ENCODE measurements around the gene PHF21A.

The PHF21A gene

GRCh38 chr11:46066335-46066734 is 54.9 kb downstream of the PHF21A start:
- no peak overlapping the region for H3K27ac ChIP-seq
- DNase-seq (ENCODE audit: low spot score): no peak
- TF ChIP-seq CTCF (IDR thresholded peaks at IDR 0.05): no peak
- H3K4me3 ChIP-seq: no peak overlapping the region

DNA sequence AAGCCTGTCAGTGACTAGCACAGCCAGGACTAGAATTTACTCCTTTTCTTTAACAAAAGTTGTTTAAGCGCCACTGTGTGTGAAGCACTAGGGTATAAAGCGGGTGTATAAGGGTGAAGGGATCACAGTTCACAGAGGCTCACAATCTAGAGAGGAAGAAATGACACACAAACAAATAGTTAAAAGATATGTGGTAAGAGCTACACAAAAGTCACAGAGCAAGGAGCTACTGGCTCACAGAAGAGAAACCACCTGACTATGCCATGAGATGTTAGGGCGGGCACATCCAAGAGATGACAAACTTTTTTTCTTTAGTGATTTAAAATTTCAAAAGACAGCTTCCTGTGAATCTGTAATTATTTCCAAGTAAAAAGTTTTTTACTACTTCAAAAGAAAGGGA is 55.6 kb downstream of the PHF21A start:
- H3K27ac ChIP-seq: no peak overlapping the region
- DNase-seq (ENCODE audit: low spot score): no peak
- TF ChIP-seq CTCF (IDR thresholded peaks at IDR 0.05): no peak
- no peak overlapping the region for H3K4me3 ChIP-seq

- no peak for TF ChIP-seq CTCF (IDR thresholded peaks at IDR 0.05)
- Histone ChIP-seq H3K27ac (no peak overlapping the region), H3K4me3 (no peak overlapping the region)
- DNase-seq (ENCODE audit: low spot score): no peak
Observed at GRCh38 chr11:46064221-46064620, 57.0 kb downstream of the PHF21A start.

GRCh38 chr11:46063138-46063537 is 58.1 kb downstream of the PHF21A start:
- no peak overlapping the region for H3K4me3 ChIP-seq
- no peak overlapping the region for H3K27ac ChIP-seq
- TF ChIP-seq CTCF (IDR thresholded peaks at IDR 0.05): no peak
- DNase-seq (ENCODE audit: low spot score): no peak

DNA sequence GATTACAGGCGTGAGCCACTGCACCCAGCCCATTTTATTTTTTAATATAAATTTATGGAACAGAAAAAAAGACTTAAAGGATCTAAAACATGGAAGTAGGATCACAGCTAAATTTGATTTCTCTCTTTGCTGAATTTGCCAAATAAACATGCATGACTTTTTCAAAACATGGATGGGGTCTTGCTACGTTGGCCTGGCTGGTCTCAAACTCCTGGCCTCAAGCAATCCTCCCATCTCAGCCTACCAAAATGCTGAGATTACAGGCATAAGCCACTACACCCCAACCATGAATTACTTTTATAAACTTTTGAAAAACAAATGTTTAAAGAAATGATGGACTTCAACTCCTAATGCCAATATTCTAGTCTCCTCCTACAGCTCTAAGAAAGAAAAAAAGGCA is 61.2 kb downstream of the PHF21A start:
- no peak for DNase-seq (ENCODE audit: low spot score)
- no peak overlapping the region for H3K4me3 ChIP-seq
- no peak for TF ChIP-seq CTCF (IDR thresholded peaks at IDR 0.05)
- H3K27ac ChIP-seq: no peak overlapping the region

DNA sequence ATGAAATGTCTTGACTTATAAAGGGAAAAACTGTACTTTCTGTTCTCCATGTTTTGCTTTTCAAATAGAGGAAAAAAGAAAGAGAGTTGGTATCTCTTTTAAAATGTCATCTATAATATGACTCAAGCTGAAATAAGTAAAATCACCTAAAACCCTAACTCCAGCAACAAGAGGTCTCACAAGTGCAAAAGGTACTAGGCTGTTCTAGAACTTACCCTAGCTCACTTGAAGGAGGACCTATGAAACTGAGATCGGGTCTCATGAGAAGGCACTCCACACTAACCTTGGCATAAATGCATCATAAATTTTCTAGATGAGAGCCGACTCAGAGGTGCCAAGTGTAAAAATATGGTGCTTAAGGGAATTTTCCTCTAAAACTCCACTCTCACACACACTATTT is 63.8 kb downstream of the PHF21A start:
- Histone ChIP-seq H3K4me3 (no peak overlapping the region), H3K27ac (no peak overlapping the region)
- DNase-seq (ENCODE audit: low spot score): no peak
- TF ChIP-seq CTCF (IDR thresholded peaks at IDR 0.05): no peak

- Histone ChIP-seq H3K4me3 (no peak overlapping the region), H3K27ac (no peak overlapping the region)
- no peak for TF ChIP-seq CTCF (IDR thresholded peaks at IDR 0.05)
- DNase-seq (ENCODE audit: low spot score): no peak
Observed at GRCh38 chr11:46055371-46055770, 65.9 kb downstream of the PHF21A start.

Measured in coronary artery (tissue), 2 donors.